HCT116 (cell line): ENCODE measurements around the gene POU3F2. TPM values are rescaled to one million over a fixed set of nuclear protein-coding genes. Genes with fewer than 3 reads are reported as not detected.

ENCODE experiments used
- ATAC-seq: fragments of 200-7000 bp; cut with Tn5 transposase; 2 replicates; pipeline ENCODE4 v1.9.1; 2020; ENCODE audit warnings: mild to moderate bottlenecking, moderate library complexity
- BruUV-seq: library from RNA; stranded (reverse); fragments of 400-500 nt; replicated peaks from 2 replicates; lab custom pipeline; 2021; lab: Mats Ljungman, UMichigan
- CTCF ChIA-PET: fragments of 300-600 bp; sonication (Branson Sonifier 250); formaldehyde crosslinking; loops from one replicate; lab custom pipeline; 2021; ENCODE audit warnings: antibody characterized with exemption; lab: Charles Lee
- POLR2A ChIA-PET: fragments of 300-600, 350-600 bp; sonication (Branson Sonifier 250); formaldehyde crosslinking; loops from one replicate; lab custom pipeline; 2021; ENCODE audit warnings: antibody characterized with exemption; lab: Charles Lee
- RAD21 ChIA-PET, 2 experiments: fragments of 300-600 bp; sonication (Branson Sonifier 250); formaldehyde crosslinking; loops; one replicate each; lab custom pipeline; 2023; ENCODE audit warnings: low total read pairs in 2 of 2; ENCODE audit not compliant: uncharacterized antibody in 2 of 2, unreplicated experiment in 2 of 2, low non-redundant PET in 1 of 2; lab: Charles Lee
- DNase-seq: peaks from one replicate; pipeline ENCODE4 v3.0.0-alpha.2; 2010; ENCODE audit warnings: low read depth, low spot score
- H2AFZ ChIP-seq: fragments of 200-600 bp; shearing (Covaris generic), sonication (generic); 2 replicates; pipeline ENCODE4 v1.6.1; 2017; ENCODE audit warnings: low read depth, mixed run types, mixed read lengths, antibody characterized with exemption, low read length; ENCODE audit not compliant: poor library complexity, severe bottlenecking
- H3K27ac ChIP-seq: 2 replicates; pipeline ENCODE4 v1.5.1; 2012; ENCODE audit warnings: low read depth, low read length
- H3K27me3 ChIP-seq: fragments of 200-600 bp; sonication (generic); 2 replicates; pipeline ENCODE4 v1.6.1; 2016; ENCODE audit warnings: mixed run types, low read length, mixed read lengths; ENCODE audit not compliant: insufficient read depth
- H3K36me3 ChIP-seq, 2 experiments: fragments of 200-500 bp in 1 of 2; fragments of 200-600 bp in 1 of 2; sonication (Bioruptor generic) in 1 of 2; sonication (generic) in 1 of 2; 2 replicates each; pipeline versions ENCODE4 v1.5.1 to v1.6.1; 2014 to 2016; ENCODE audit warnings: low read length in 2 of 2, inconsistent platforms in 1 of 2, mixed read lengths in 1 of 2, mixed run types in 1 of 2; ENCODE audit not compliant: insufficient read depth in 2 of 2, control insufficient read depth in 1 of 2
- H3K4me1 ChIP-seq, 2 experiments: fragments of 200-600 bp in 1 of 2; sonication (generic) in 1 of 2; 2 replicates each; pipeline versions ENCODE4 v1.5.1 to v1.6.1; 2012 to 2017; ENCODE audit warnings: low read length in 2 of 2, inconsistent platforms in 1 of 2, mild to moderate bottlenecking in 1 of 2, mixed read lengths in 1 of 2, mixed run types in 1 of 2, moderate library complexity in 1 of 2; ENCODE audit not compliant: insufficient read depth in 2 of 2, control insufficient read depth in 1 of 2
- H3K4me2 ChIP-seq: fragments of 200-600 bp; sonication (generic); 2 replicates; pipeline ENCODE4 v1.6.1; 2017; ENCODE audit warnings: mixed run types, low read length, mixed read lengths
- H3K4me3 ChIP-seq, 2 experiments: fragments of 200-600 bp in 1 of 2; sonication (generic) in 1 of 2; replicated peaks in 1 of 2; 2 replicates each; pipeline ENCODE4 v1.5.1; 2011 to 2016; ENCODE audit warnings: low read length in 2 of 2, control low read depth in 1 of 2, low read depth in 1 of 2, mild to moderate bottlenecking in 1 of 2, mixed read lengths in 1 of 2, mixed run types in 1 of 2
- H3K79me2 ChIP-seq: fragments of 200-600 bp; sonication (generic); 2 replicates; pipeline ENCODE4 v1.6.1; 2017; ENCODE audit warnings: mild to moderate bottlenecking, mixed run types, low read length, moderate library complexity, mixed read lengths; ENCODE audit not compliant: insufficient read depth
- H3K9ac ChIP-seq: fragments of 200-600 bp; sonication (generic); 2 replicates; pipeline ENCODE4 v1.6.1; 2016; ENCODE audit warnings: low read length, mixed read lengths
- H3K9me2 ChIP-seq: fragments of 200-600 bp; sonication (generic), shearing (Covaris generic); 2 replicates; pipeline ENCODE4 v1.6.1; 2017; ENCODE audit warnings: mixed run types, mild to moderate bottlenecking, moderate library complexity; ENCODE audit not compliant: insufficient read depth
- H3K9me3 ChIP-seq, 2 experiments: fragments of 200-500 bp in 1 of 2; fragments of 200-600 bp in 1 of 2; sonication (Bioruptor generic) in 1 of 2; sonication (generic) in 1 of 2; 2 replicates each; pipeline ENCODE4 v1.6.1; 2014 to 2017; ENCODE audit warnings: low read length in 2 of 2, mixed read lengths in 2 of 2, inconsistent platforms in 1 of 2, low read depth in 1 of 2, mild to moderate bottlenecking in 1 of 2, mixed run types in 1 of 2, moderate library complexity in 1 of 2; ENCODE audit not compliant: control insufficient read depth in 1 of 2, insufficient read depth in 1 of 2
- H4K20me1 ChIP-seq: fragments of 200-600 bp; sonication (generic), shearing (Covaris generic); 2 replicates; pipeline ENCODE4 v1.6.1; 2017; ENCODE audit warnings: mixed run types, mild to moderate bottlenecking, moderate library complexity; ENCODE audit not compliant: insufficient read depth
- CBX3 ChIP-seq: IDR thresholded peaks from 2 replicates; pipeline ENCODE4 v1.6.1; 2012; ENCODE audit warnings: low read depth
- JUND ChIP-seq: IDR thresholded peaks from 2 replicates; pipeline ENCODE4 v1.6.1; 2012
- RAD21 ChIP-seq: IDR thresholded peaks from 2 replicates; pipeline ENCODE4 v1.6.1; 2012; ENCODE audit warnings: low read depth, mild to moderate bottlenecking
- SP1 ChIP-seq: IDR thresholded peaks from 2 replicates; pipeline ENCODE4 v1.6.1; 2012; ENCODE audit warnings: low read depth
- ZFX ChIP-seq: fragments of 450-650 bp; IDR thresholded peaks from 2 replicates; pipeline ENCODE4 v1.6.1; 2017
- intact Hi-C: fragments of 100-400 bp; cut with micrococcal nuclease; formaldehyde crosslinking; loops from 2 replicates; pipeline ENCODE4 v1.10.0; 2022
- total RNA-seq: library from RNA; stranded (reverse); gene quantifications from one replicate; pipeline ENCODE4 v1.2.1, GENCODE V29; 2021; ENCODE audit not compliant: unreplicated experiment
- TF ChIP-seq, protein P1 (sequence below): IDR thresholded peaks from 2 replicates; pipeline ENCODE4 v1.6.1; 2012
- TF ChIP-seq, protein P2 (sequence below): IDR thresholded peaks from 2 replicates; pipeline ENCODE4 v1.6.1; 2012; ENCODE audit warnings: low read depth
- TF ChIP-seq, protein P3 (sequence below), 3 experiments: fragments of 200-600 bp in 1 of 3; sonication (generic) in 1 of 3; IDR thresholded peaks in 2 of 3; conservative IDR thresholded peaks in 1 of 3; 2 replicates each; pipeline ENCODE4 v1.5.1; 2012 to 2017; ENCODE audit warnings: low read depth in 2 of 3, low read length in 2 of 3, antibody characterized with exemption in 1 of 3, borderline replicate concordance in 1 of 3, control low read depth in 1 of 3, mild to moderate bottlenecking in 1 of 3, mixed read lengths in 1 of 3, mixed run types in 1 of 3, moderate library complexity in 1 of 3; ENCODE audit not compliant: insufficient read depth in 1 of 3

Gene POU3F2
- total RNA-seq, 1 experiment from 2014 or later, result not detected

DNA sequence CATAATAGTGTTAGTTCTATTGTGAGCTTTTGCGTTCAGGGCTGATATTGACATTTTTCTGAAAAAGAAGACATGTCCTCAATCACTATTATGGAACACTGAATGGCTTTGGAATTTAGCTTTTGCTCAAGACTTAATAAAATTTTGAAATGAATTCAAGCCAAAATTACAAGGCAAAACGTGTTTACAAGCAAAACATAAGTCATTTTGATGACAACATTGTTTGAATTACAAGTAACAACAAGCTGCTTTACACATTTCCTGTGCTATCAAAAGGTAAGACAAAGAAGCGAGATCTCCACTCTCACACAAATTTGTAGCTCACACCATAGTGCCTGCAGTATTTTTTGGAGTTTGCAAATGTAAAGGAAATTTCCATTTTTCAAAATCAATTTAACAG, 37.4 kb downstream of the POU3F2 start:
- no peaks in the 10 kb centered on the region for H3K27me3 ChIP-seq
- TF ChIP-seq, protein P1, sequence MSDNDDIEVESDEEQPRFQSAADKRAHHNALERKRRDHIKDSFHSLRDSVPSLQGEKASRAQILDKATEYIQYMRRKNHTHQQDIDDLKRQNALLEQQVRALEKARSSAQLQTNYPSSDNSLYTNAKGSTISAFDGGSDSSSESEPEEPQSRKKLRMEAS, result no peak
- TF ChIP-seq RAD21, result no peak
- no peak for TF ChIP-seq JUND
- no peak for TF ChIP-seq SP1
- TF ChIP-seq, protein P2, sequence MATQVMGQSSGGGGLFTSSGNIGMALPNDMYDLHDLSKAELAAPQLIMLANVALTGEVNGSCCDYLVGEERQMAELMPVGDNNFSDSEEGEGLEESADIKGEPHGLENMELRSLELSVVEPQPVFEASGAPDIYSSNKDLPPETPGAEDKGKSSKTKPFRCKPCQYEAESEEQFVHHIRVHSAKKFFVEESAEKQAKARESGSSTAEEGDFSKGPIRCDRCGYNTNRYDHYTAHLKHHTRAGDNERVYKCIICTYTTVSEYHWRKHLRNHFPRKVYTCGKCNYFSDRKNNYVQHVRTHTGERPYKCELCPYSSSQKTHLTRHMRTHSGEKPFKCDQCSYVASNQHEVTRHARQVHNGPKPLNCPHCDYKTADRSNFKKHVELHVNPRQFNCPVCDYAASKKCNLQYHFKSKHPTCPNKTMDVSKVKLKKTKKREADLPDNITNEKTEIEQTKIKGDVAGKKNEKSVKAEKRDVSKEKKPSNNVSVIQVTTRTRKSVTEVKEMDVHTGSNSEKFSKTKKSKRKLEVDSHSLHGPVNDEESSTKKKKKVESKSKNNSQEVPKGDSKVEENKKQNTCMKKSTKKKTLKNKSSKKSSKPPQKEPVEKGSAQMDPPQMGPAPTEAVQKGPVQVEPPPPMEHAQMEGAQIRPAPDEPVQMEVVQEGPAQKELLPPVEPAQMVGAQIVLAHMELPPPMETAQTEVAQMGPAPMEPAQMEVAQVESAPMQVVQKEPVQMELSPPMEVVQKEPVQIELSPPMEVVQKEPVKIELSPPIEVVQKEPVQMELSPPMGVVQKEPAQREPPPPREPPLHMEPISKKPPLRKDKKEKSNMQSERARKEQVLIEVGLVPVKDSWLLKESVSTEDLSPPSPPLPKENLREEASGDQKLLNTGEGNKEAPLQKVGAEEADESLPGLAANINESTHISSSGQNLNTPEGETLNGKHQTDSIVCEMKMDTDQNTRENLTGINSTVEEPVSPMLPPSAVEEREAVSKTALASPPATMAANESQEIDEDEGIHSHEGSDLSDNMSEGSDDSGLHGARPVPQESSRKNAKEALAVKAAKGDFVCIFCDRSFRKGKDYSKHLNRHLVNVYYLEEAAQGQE, result no peak
- TF ChIP-seq, protein P3, sequence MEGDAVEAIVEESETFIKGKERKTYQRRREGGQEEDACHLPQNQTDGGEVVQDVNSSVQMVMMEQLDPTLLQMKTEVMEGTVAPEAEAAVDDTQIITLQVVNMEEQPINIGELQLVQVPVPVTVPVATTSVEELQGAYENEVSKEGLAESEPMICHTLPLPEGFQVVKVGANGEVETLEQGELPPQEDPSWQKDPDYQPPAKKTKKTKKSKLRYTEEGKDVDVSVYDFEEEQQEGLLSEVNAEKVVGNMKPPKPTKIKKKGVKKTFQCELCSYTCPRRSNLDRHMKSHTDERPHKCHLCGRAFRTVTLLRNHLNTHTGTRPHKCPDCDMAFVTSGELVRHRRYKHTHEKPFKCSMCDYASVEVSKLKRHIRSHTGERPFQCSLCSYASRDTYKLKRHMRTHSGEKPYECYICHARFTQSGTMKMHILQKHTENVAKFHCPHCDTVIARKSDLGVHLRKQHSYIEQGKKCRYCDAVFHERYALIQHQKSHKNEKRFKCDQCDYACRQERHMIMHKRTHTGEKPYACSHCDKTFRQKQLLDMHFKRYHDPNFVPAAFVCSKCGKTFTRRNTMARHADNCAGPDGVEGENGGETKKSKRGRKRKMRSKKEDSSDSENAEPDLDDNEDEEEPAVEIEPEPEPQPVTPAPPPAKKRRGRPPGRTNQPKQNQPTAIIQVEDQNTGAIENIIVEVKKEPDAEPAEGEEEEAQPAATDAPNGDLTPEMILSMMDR (IDR thresholded peaks at IDR 0.05 in 2 of 3, conservative IDR thresholded peaks at IDR 0.05 in 1 of 3; ENCODE audit: borderline replicate concordance in 1 of 3, insufficient read depth in 1 of 3, low read depth in 2 of 3, low read length in 2 of 3), result no peak
- TF ChIP-seq ZFX, result no peak
- no peak for TF ChIP-seq CBX3
- H3K9ac ChIP-seq, result no peak overlapping the region
- intact Hi-C loops, result no loop called here
- H3K36me3 ChIP-seq, result no peaks in the 10 kb centered on the region
- H4K20me1 ChIP-seq, result no peaks in the 10 kb centered on the region
- H3K9me3 ChIP-seq, result no peaks in the 10 kb centered on the region
- DNase-seq (no peak), ATAC-seq (no peak)
- ChIA-PET RAD21 (no interaction called here), POLR2A (no interaction called here), CTCF (no interaction called here)
- no TSS peak for BruUV-seq
- no peak overlapping the region for H3K27ac ChIP-seq
- H3K4me1 ChIP-seq, result no peaks in the 10 kb centered on the region
- no peaks in the 10 kb centered on the region for H3K9me2 ChIP-seq
- no peaks in the 10 kb centered on the region for H3K79me2 ChIP-seq
- no peak overlapping the region for H2AFZ ChIP-seq
- H3K4me2 ChIP-seq, result no peak overlapping the region
- H3K4me3 ChIP-seq, result no peak overlapping the region
